ENCODE data around the gene SPTBN1. TPM values are rescaled to one million over a fixed set of nuclear protein-coding genes. Genes with fewer than 3 reads are reported as not detected.

SPTBN1 gene
- total and polyA plus RNA-seq, 2 experiments from 2014 or later = 58.1 to 204 TPM

DNA sequence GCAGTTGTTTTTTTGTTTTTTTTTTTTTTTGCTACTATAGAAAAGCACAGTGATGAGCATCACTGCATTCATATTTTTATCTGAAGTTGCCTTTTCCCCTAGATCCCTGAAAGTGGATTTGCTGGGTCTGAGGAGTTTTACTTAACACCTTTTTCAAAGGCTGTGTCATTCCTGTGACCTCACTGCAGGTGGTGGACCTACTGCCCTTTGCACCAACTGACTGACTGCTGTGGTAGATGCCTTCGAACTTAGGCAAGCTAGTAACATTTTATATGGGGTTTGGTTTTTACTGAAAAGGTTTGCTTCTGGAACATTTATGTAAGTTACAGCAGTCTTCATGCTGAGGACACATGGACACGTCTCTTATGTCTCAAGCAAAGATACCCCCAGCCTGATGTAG, 36.2 kb downstream of the SPTBN1 start (continued):
- TF ChIP-seq REST (IDR thresholded peaks at IDR 0.05; ENCODE audit: unreplicated experiment) = no peak
- TF ChIP-seq EZH2phosphoT487 (IDR thresholded peaks at IDR 0.05; ENCODE audit: unreplicated experiment) = no peak

GRCh38 chr2:54494087-54494486, 38.0 kb downstream of the SPTBN1 start:
- ATAC-seq (no peak), DNase-seq (ENCODE audit: low spot score) (no peak)
- peaks cover 36% of the 10 kb centered on the region for H3K4me1 Mint-ChIP-seq
- peaks cover 5% of the 10 kb centered on the region for H3K27me3 Mint-ChIP-seq (ENCODE audit: insufficient read depth, low read depth, poor library complexity)
- H3K79me2 ChIP-seq (replicated peaks; ENCODE audit: insufficient read depth) = 0 out of 2 replicates have a peak, but pooled peaks cover 5% of the 10 kb centered on the region
- H3K27me3 ChIP-seq (ENCODE audit: insufficient read depth) = no peaks in the 10 kb centered on the region
- H3K4me3 Mint-ChIP-seq = no peak overlapping the region
- H3K9me3 Mint-ChIP-seq = no peaks in the 10 kb centered on the region
- no peaks in the 10 kb centered on the region for H3K36me3 Mint-ChIP-seq (ENCODE audit: low read depth)
- H3K27ac Mint-ChIP-seq = no peak overlapping the region
- no peak overlapping the region for H3K4me3 ChIP-seq
- H3K9me2 ChIP-seq (ENCODE audit: insufficient read depth) = no peaks in the 10 kb centered on the region; the same call in 1 of the 2 replicates
- H3K4me1 ChIP-seq (ENCODE audit: insufficient read depth) = peaks cover 25% of the 10 kb centered on the region
- no peaks in the 10 kb centered on the region for H3K36me3 ChIP-seq (ENCODE audit: insufficient read depth)
- H3F3A ChIP-seq (replicated peaks; ENCODE audit: low read depth) = no peaks in the 10 kb centered on the region
- no peaks in the 10 kb centered on the region for H4K20me1 ChIP-seq (replicated peaks; ENCODE audit: insufficient read depth)
- no peak overlapping the region for H3K4me2 ChIP-seq
- no peak overlapping the region for H3K27ac ChIP-seq (ENCODE audit: low read depth)
- H2AFZ ChIP-seq = no peak overlapping the region
- no peak for TF ChIP-seq ZNF114 (CRISPR knock-in tag; IDR thresholded peaks at IDR 0.05)
- no peak for TF ChIP-seq CREB1 (CRISPR knock-in tag; IDR thresholded peaks at IDR 0.05; ENCODE audit: low read depth)
- TF ChIP-seq ETS1 (IDR thresholded peaks at IDR 0.05) = no peak
- no peak for TF ChIP-seq EZH2 (IDR thresholded peaks at IDR 0.05; ENCODE audit: low read depth, unreplicated experiment)
- no peak for TF ChIP-seq ZNF462 (CRISPR knock-in tag; IDR thresholded peaks at IDR 0.05)
- TF ChIP-seq, protein P1, sequence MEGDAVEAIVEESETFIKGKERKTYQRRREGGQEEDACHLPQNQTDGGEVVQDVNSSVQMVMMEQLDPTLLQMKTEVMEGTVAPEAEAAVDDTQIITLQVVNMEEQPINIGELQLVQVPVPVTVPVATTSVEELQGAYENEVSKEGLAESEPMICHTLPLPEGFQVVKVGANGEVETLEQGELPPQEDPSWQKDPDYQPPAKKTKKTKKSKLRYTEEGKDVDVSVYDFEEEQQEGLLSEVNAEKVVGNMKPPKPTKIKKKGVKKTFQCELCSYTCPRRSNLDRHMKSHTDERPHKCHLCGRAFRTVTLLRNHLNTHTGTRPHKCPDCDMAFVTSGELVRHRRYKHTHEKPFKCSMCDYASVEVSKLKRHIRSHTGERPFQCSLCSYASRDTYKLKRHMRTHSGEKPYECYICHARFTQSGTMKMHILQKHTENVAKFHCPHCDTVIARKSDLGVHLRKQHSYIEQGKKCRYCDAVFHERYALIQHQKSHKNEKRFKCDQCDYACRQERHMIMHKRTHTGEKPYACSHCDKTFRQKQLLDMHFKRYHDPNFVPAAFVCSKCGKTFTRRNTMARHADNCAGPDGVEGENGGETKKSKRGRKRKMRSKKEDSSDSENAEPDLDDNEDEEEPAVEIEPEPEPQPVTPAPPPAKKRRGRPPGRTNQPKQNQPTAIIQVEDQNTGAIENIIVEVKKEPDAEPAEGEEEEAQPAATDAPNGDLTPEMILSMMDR (conservative IDR thresholded peaks at IDR 0.05; ENCODE audit: low read depth in 2 of 2) = no peak
- TF ChIP-seq NANOG (IDR thresholded peaks at IDR 0.05; ENCODE audit: borderline replicate concordance) = no peak
- no peak for TF ChIP-seq JUNB (IDR thresholded peaks at IDR 0.05; ENCODE audit: unreplicated experiment)
- TF ChIP-seq STAT1 (IDR thresholded peaks at IDR 0.05; ENCODE audit: unreplicated experiment) = no peak
- TF ChIP-seq POLR2AphosphoS5 (IDR thresholded peaks at IDR 0.05; ENCODE audit: low read depth) = no peak

All from GM23338 (cell line).